ENCODE results near the gene RPS19. TPM values are rescaled to one million over a fixed set of nuclear protein-coding genes. Genes with fewer than 3 reads are reported as not detected.
A peak's percentile ranks its signal among the peaks of the same experiment; 100 is the strongest.
"Not testable (repeated sequence)": the region's sequence is repeated elsewhere in the genome, so short reads cannot be mapped to it uniquely, and the experiment has no call there.

The RPS19 gene
- total and polyA plus RNA-seq, 10 of the 15 experiments (the other 5 are each of a cell fraction or from before 2014, with no cell fraction given): 2,615 to 5,578 (median 4,127) TPM

GRCh38 chr19:41913538-41914423 lies 53.7 kb downstream of the RPS19 start (continued):
- TF ChIP-seq ATF3 (IDR thresholded peaks at IDR 0.05; ENCODE audit: borderline replicate concordance, extremely low read depth, low read depth, low read length) (no peak), MLLT1 (IDR thresholded peaks at IDR 0.05) (no peak), MTA2 (IDR thresholded peaks at IDR 0.05; ENCODE audit: low read depth) (no peak), ZBED1 (IDR thresholded peaks at IDR 0.05; ENCODE audit: borderline replicate concordance) (no peak)

GRCh38 chr19:41914424-41914834 lies 54.4 kb downstream of the RPS19 start:
- CTCF ChIA-PET; POLR2A ChIA-PET; ATAC-seq; H4K20me1 ChIP-seq (ENCODE audit: control insufficient read depth, insufficient read depth); H3K27me3 ChIP-seq (replicated peaks in 1 of 2; ENCODE audit: control insufficient read depth in 2 of 2, insufficient read depth in 2 of 2, low read length in 1 of 2); RAD21 ChIA-PET (ENCODE audit: unreplicated experiment); H3K79me2 ChIP-seq (ENCODE audit: control insufficient read depth, insufficient read depth, low read length); H3K4me2 ChIP-seq (ENCODE audit: control insufficient read depth, insufficient read depth); H3K9me3 ChIP-seq (replicated peaks; ENCODE audit: control insufficient read depth, insufficient read depth, low read length); H2AFZ ChIP-seq (ENCODE audit: control insufficient read depth, low read depth, low read length); intact Hi-C loops (cut with micrococcal nuclease; ENCODE audit: unreplicated experiment); H3K27ac ChIP-seq (ENCODE audit: control insufficient read depth, insufficient read depth); H3K4me1 ChIP-seq (ENCODE audit: control insufficient read depth, insufficient read depth, low read length); BruUV-seq (replicated peaks); in situ Hi-C loops (cut with MboI); DNase-seq (ENCODE audit: low read depth, low spot score); H3K36me3 ChIP-seq (ENCODE audit: control insufficient read depth in 2 of 2, insufficient read depth in 2 of 2, low read length in 1 of 2); SMC1A ChIA-PET (ENCODE audit: uncharacterized antibody, unreplicated experiment); H3K9ac ChIP-seq (ENCODE audit: control insufficient read depth, insufficient read depth, low read length); H3K4me3 ChIP-seq: not testable (repeated sequence)
- 0% methylated on average over 1 of the region's 5 CpGs for WGBS (ENCODE audit: insufficient coverage, insufficient replicate concordance, low lambda C conversion rate, missing lambda C conversion rate)
- peak; percentile 27 for FAIRE-seq

Data from GM12878 (cell line).